SK-N-SH (cell line): ENCODE results near the gene AMD1. TPM values are rescaled to one million over a fixed set of nuclear protein-coding genes. Genes with fewer than 3 reads are reported as not detected.
"Not testable (repeated sequence)": the region's sequence is repeated elsewhere in the genome, so short reads cannot be mapped to it uniquely, and the experiment has no call there.

ENCODE experiments used
- CTCF ChIA-PET: fragments of 300-600, 350-600 bp; formaldehyde crosslinking; extraction: SDS; loops from one replicate; lab custom pipeline; 2021; lab: Yijun Ruan, JAX
- POLR2A ChIA-PET: fragments of 350-600 bp; sonication (Branson Sonifier 250); formaldehyde crosslinking; extraction: SDS; loops from one replicate; lab custom pipeline; 2020; ENCODE audit warnings: antibody characterized with exemption, inconsistent platforms; lab: Yijun Ruan, JAX
- DNase-seq: peaks from one replicate; pipeline ENCODE4 v3.0.0; 2012
- H2AFZ ChIP-seq: fragments of 200-600 bp; sonication (generic); 2 replicates; pipeline ENCODE4 v1.8.1; 2016; ENCODE audit warnings: antibody characterized with exemption, mild to moderate bottlenecking, low read depth
- H3F3A ChIP-seq: fragments of 200-600 bp; sonication (generic); replicated peaks from 2 replicates; pipeline ENCODE3; 2016; ENCODE audit warnings: antibody characterized with exemption, mild to moderate bottlenecking; ENCODE audit not compliant: insufficient read depth
- H3K27ac ChIP-seq, 2 experiments: fragments of 200-500 bp in 1 of 2; fragments of 200-600 bp in 1 of 2; sonication (Bioruptor generic) in 1 of 2; sonication (generic), shearing (Covaris generic) in 1 of 2; 2 replicates each; pipeline versions ENCODE4 v1.5.1 to v1.6.1; 2014 to 2016; ENCODE audit warnings: low read depth in 2 of 2, inconsistent platforms in 1 of 2, low read length in 1 of 2, mild to moderate bottlenecking in 1 of 2, mixed read lengths in 1 of 2
- H3K27me3 ChIP-seq: fragments of 200-600 bp; sonication (generic), shearing (Covaris generic); 2 replicates; pipeline ENCODE4 v1.6.1; 2016; ENCODE audit warnings: mixed run types; ENCODE audit not compliant: insufficient read depth
- H3K36me3 ChIP-seq, 2 experiments: fragments of 200-500 bp in 1 of 2; fragments of 200-600 bp in 1 of 2; sonication (Bioruptor generic) in 1 of 2; sonication (generic) in 1 of 2; replicated peaks in 1 of 2; 2 replicates each; pipeline versions ENCODE3 to v1.5.1; 2014 to 2016; ENCODE audit warnings: low read length in 1 of 2, mild to moderate bottlenecking in 1 of 2; ENCODE audit not compliant: insufficient read depth in 2 of 2, control insufficient read depth in 1 of 2
- H3K4me1 ChIP-seq, 2 experiments: fragments of 200-500 bp in 1 of 2; fragments of 200-600 bp in 1 of 2; sonication (Bioruptor generic) in 1 of 2; sonication (generic), shearing (Covaris generic) in 1 of 2; 2 replicates each; pipeline versions ENCODE4 v1.5.1 to v1.6.1; 2014 to 2016; ENCODE audit warnings: low read depth in 1 of 2, low read length in 1 of 2, mixed run types in 1 of 2; ENCODE audit not compliant: insufficient read depth in 2 of 2, control insufficient read depth in 1 of 2
- H3K4me2 ChIP-seq: fragments of 200-600 bp; sonication (generic), shearing (Covaris generic); 2 replicates; pipeline ENCODE4 v1.6.1; 2017; ENCODE audit warnings: mixed run types
- H3K4me3 ChIP-seq, 2 experiments: fragments of 200-500 bp in 1 of 2; fragments of 200-600 bp in 1 of 2; sonication (Bioruptor generic) in 1 of 2; sonication (generic), shearing (Covaris generic) in 1 of 2; 2 replicates each; pipeline versions ENCODE4 v1.5.1 to v1.8.1; 2014 to 2016; ENCODE audit warnings: low read depth in 2 of 2, inconsistent platforms in 1 of 2, low read length in 1 of 2, mild to moderate bottlenecking in 1 of 2, mixed read lengths in 1 of 2, moderate library complexity in 1 of 2
- H3K79me2 ChIP-seq: fragments of 200-600 bp; sonication (generic); 2 replicates; pipeline ENCODE4 v1.8.1; 2017; ENCODE audit warnings: mild to moderate bottlenecking; ENCODE audit not compliant: insufficient read depth
- H3K9ac ChIP-seq: fragments of 200-600 bp; sonication (generic); 2 replicates; pipeline ENCODE4 v1.6.1; 2017; ENCODE audit warnings: mixed run types
- H3K9me2 ChIP-seq: fragments of 200-600 bp; sonication (generic); 2 replicates; pipeline ENCODE4 v1.6.1; 2017; ENCODE audit warnings: mixed run types
- H3K9me3 ChIP-seq: fragments of 200-600 bp; sonication (generic); 2 replicates; pipeline ENCODE4 v1.6.1; 2017; ENCODE audit warnings: mixed run types, mild to moderate bottlenecking, moderate library complexity
- H4K20me1 ChIP-seq: fragments of 200-600 bp; sonication (generic); 2 replicates; pipeline ENCODE4 v1.6.1; 2017; ENCODE audit warnings: mild to moderate bottlenecking, mixed run types; ENCODE audit not compliant: insufficient read depth
- CHD2 ChIP-seq: fragments of 150-350 bp; IDR thresholded peaks from 2 replicates; pipeline ENCODE4 v1.6.1; 2018; ENCODE audit warnings: low read length; ENCODE audit not compliant: partially characterized antibody
- EZH2phosphoT487 ChIP-seq: fragments of 200-600 bp; sonication (generic); IDR thresholded peaks from 2 replicates; pipeline ENCODE4 v1.6.1; 2017; ENCODE audit warnings: low read depth, mixed run types, mild to moderate bottlenecking, antibody characterized with exemption, moderate library complexity, borderline replicate concordance
- FOXJ3 ChIP-seq: sonication (generic); formaldehyde crosslinking; IDR thresholded peaks from 2 replicates; pipeline ENCODE4 v1.5.1; 2020; ENCODE audit warnings: mild to moderate bottlenecking, missing genetic modification reagents
- MXI1 ChIP-seq: IDR thresholded peaks from 2 replicates; pipeline ENCODE4 v1.6.1; 2012; ENCODE audit warnings: mild to moderate bottlenecking, low read depth, low read length, improper control_type of control experiment
- POLR2AphosphoS5 ChIP-seq: IDR thresholded peaks from 2 replicates; pipeline ENCODE4 v1.6.1; 2012; ENCODE audit warnings: low read depth, low read length
- RAD21 ChIP-seq: IDR thresholded peaks from 2 replicates; pipeline ENCODE4 v1.6.1; 2012; ENCODE audit warnings: mild to moderate bottlenecking, low read length
- RCOR1 ChIP-seq: fragments of 150-350 bp; IDR thresholded peaks from 2 replicates; pipeline ENCODE4 v1.6.1; 2017; ENCODE audit warnings: antibody characterized with exemption, low read length
- SMC3 ChIP-seq: IDR thresholded peaks from 2 replicates; pipeline ENCODE4 v1.6.1; 2012; ENCODE audit warnings: low read depth, low read length, improper control_type of control experiment
- TAF1 ChIP-seq: IDR thresholded peaks from 2 replicates; pipeline ENCODE4 v1.6.1; 2012; ENCODE audit warnings: low read depth, mild to moderate bottlenecking, low read length, moderate library complexity, borderline replicate concordance
- TEAD4 ChIP-seq: IDR thresholded peaks from 2 replicates; pipeline ENCODE4 v1.4.0; 2012; ENCODE audit warnings: mild to moderate bottlenecking, borderline replicate concordance; ENCODE audit not compliant: insufficient read depth
- WGBS: methylation state at CpG from one replicate; pipeline ENCODE4 v1.1.6; 2017; ENCODE audit warnings: low lambda C conversion rate; 5-methylcytosine and 5-hydroxymethylcytosine counted together
- polyA plus RNA-seq, 3 experiments: library from polyadenylated mRNA; depleted of rRNA; stranded (reverse); fragments of >200 nt; gene quantifications; 2 replicates each; pipeline ENCODE4 v1.2.3, GENCODE V29; 2012
- TF ChIP-seq, protein P1 (sequence below): IDR thresholded peaks from 2 replicates; pipeline ENCODE4; 2012
- TF ChIP-seq, protein P2 (sequence below): fragments of 150-350 bp; IDR thresholded peaks from 2 replicates; pipeline ENCODE4 v1.6.1; 2016; ENCODE audit warnings: mild to moderate bottlenecking, low read depth, low read length
- TF ChIP-seq, protein P3 (sequence below): IDR thresholded peaks from 2 replicates; pipeline ENCODE4 v1.4.0; 2012; ENCODE audit warnings: low read depth
- TF ChIP-seq, protein P4 (sequence below): fragments of 200-600 bp; sonication (generic); IDR thresholded peaks from 2 replicates; pipeline ENCODE4 v1.6.1; 2017; ENCODE audit warnings: antibody characterized with exemption, mild to moderate bottlenecking, moderate library complexity
- TF ChIP-seq, protein P5 (sequence below): fragments of 150-350 bp; IDR thresholded peaks from 2 replicates; pipeline ENCODE4 v1.6.1; 2017; ENCODE audit warnings: antibody characterized with exemption, low read length, low read depth, borderline replicate concordance

AMD1 gene
- polyA plus RNA-seq, 1 of the 3 experiments (the other 2 are of a cell fraction): 21.1 TPM

DNA sequence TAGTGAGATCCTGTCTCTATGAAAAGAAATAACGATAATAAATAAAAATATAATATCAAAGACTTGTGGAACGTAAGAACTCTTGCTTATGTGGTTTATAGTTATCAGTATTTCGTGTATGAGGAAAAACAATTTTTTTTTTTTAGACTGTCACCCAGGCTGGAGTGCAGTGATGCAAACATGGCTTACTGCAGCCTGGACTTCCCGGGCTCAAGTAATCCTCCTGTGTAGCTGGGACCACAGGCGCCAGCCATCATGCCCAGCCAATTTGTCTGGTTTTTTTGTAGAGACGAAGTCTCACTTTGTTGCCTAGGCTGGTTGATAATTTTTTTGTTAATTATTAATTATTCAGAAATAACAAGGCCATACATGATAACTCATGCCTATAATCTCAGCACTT, 40.8 kb upstream of the AMD1 start:
- Histone ChIP-seq H3K4me1 (no peaks in the 10 kb centered on the region), H3K27ac (no peak overlapping the region), H3F3A (no peaks in the 10 kb centered on the region), H3K27me3 (no peaks in the 10 kb centered on the region), H4K20me1 (no peaks in the 10 kb centered on the region), H3K79me2 (no peaks in the 10 kb centered on the region), H2AFZ (no peak overlapping the region), H3K4me2 (no peak overlapping the region), H3K9me3 (no peaks in the 10 kb centered on the region), H3K4me3 (no peak overlapping the region), H3K9me2 (no peaks in the 10 kb centered on the region), H3K9ac (no peak overlapping the region), H3K36me3 (no peaks in the 10 kb centered on the region)
- WGBS: 84% methylated on average over 6 of the region's 6 CpGs
- POLR2A ChIA-PET: no interaction called here
- DNase-seq: no peak
- TF ChIP-seq EZH2phosphoT487 (no peak), FOXJ3 (CRISPR knock-in tag) (no peak), POLR2AphosphoS5 (no peak), MXI1 (no peak), RCOR1 (no peak), RAD21 (no peak), CHD2 (no peak), SMC3 (no peak), TEAD4 (no peak), TAF1 (no peak)
- TF ChIP-seq, protein P1, sequence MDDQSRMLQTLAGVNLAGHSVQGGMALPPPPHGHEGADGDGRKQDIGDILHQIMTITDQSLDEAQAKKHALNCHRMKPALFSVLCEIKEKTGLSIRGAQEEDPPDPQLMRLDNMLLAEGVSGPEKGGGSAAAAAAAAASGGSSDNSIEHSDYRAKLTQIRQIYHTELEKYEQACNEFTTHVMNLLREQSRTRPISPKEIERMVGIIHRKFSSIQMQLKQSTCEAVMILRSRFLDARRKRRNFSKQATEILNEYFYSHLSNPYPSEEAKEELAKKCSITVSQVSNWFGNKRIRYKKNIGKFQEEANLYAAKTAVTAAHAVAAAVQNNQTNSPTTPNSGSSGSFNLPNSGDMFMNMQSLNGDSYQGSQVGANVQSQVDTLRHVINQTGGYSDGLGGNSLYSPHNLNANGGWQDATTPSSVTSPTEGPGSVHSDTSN: no peak
- TF ChIP-seq, protein P2, sequence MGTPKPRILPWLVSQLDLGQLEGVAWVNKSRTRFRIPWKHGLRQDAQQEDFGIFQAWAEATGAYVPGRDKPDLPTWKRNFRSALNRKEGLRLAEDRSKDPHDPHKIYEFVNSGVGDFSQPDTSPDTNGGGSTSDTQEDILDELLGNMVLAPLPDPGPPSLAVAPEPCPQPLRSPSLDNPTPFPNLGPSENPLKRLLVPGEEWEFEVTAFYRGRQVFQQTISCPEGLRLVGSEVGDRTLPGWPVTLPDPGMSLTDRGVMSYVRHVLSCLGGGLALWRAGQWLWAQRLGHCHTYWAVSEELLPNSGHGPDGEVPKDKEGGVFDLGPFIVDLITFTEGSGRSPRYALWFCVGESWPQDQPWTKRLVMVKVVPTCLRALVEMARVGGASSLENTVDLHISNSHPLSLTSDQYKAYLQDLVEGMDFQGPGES: no peak
- TF ChIP-seq, protein P3, sequence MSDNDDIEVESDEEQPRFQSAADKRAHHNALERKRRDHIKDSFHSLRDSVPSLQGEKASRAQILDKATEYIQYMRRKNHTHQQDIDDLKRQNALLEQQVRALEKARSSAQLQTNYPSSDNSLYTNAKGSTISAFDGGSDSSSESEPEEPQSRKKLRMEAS: no peak
- TF ChIP-seq, protein P4, sequence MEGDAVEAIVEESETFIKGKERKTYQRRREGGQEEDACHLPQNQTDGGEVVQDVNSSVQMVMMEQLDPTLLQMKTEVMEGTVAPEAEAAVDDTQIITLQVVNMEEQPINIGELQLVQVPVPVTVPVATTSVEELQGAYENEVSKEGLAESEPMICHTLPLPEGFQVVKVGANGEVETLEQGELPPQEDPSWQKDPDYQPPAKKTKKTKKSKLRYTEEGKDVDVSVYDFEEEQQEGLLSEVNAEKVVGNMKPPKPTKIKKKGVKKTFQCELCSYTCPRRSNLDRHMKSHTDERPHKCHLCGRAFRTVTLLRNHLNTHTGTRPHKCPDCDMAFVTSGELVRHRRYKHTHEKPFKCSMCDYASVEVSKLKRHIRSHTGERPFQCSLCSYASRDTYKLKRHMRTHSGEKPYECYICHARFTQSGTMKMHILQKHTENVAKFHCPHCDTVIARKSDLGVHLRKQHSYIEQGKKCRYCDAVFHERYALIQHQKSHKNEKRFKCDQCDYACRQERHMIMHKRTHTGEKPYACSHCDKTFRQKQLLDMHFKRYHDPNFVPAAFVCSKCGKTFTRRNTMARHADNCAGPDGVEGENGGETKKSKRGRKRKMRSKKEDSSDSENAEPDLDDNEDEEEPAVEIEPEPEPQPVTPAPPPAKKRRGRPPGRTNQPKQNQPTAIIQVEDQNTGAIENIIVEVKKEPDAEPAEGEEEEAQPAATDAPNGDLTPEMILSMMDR: no peak
- TF ChIP-seq, protein P5, sequence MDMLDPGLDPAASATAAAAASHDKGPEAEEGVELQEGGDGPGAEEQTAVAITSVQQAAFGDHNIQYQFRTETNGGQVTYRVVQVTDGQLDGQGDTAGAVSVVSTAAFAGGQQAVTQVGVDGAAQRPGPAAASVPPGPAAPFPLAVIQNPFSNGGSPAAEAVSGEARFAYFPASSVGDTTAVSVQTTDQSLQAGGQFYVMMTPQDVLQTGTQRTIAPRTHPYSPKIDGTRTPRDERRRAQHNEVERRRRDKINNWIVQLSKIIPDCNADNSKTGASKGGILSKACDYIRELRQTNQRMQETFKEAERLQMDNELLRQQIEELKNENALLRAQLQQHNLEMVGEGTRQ: no peak
- CTCF ChIA-PET: no interaction called here

DNA sequence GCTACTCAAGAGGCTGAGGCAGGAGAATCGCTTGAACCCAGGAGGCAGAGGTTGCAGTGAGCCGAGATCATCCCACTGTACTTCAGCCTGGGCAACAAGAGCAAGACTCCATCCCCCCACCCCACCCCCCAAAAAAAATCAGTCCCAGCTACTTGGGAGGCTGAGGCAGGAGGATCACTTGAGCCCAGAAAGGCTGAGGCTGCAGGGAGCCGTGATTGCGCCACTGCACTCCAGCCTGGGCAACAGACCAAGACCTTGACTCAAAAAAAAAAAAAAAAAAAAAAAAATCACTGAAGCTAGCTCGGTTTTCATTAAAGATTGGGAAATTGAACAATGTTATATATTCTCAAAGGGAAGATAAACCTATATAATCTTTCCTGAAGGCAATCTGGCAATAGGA, 38.8 kb upstream of the AMD1 start:
- H3K9me2 ChIP-seq, H2AFZ ChIP-seq, H3K4me2 ChIP-seq, H3K36me3 ChIP-seq, H3K4me1 ChIP-seq, H4K20me1 ChIP-seq, H3K27me3 ChIP-seq, H3K27ac ChIP-seq, DNase-seq, POLR2A ChIA-PET, H3K4me3 ChIP-seq, H3K9ac ChIP-seq, H3K79me2 ChIP-seq, H3F3A ChIP-seq, H3K9me3 ChIP-seq: not testable (repeated sequence)
- CTCF ChIA-PET: interaction anchor here (0.8 kb wide), 1 partner anchor 318 kb away, joined by 3 read pairs; no protein-coding TSS in a partner anchor
- WGBS: 77% methylated on average over 5 of the region's 5 CpGs
